Hematopoietic multipotent progenitor cell treated with erythropoietin and hydrocortisone succinate and interleukin-3 and kit ligand, for 6 days (in vitro differentiated cells): ENCODE results near the gene PPP2R3A.
"Not testable (repeated sequence)": the region's sequence is repeated elsewhere in the genome, so short reads cannot be mapped to it uniquely, and the experiment has no call there.

Source experiments
- DNase-seq: peaks from one replicate; pipeline ENCODE4 v3.0.0-alpha.2; 2015

The PPP2R3A gene

DNA sequence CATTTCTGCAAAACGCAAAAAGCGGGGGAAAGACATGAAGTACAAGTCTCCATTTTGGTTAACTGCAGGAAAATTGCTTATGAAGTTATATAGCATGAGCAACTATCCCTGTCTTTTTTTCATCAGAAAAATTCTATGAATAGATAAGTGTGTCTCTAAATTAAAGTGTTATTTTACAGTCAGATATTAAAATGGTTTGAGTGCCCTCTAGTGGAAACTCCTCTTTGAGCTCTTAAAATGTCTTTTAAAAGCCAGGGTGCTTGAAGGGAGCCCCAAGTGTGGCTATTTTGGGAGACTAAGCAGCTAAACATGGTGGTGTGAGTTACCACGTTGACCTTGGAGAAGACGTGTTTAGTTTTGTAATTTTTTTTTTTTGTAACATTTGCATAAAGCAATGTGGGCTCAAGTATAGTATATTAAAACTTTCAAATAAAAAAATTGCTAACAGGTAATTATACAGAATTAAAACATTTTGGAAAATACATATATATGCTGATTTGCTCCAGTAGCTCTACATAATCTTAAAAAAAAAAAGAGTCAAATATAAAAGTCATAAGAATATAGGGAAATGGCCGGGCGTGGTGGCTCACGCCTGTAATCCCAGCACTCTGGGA lies 77.2 kb downstream of the PPP2R3A start:
- peak; percentile 85 for DNase-seq

GRCh38 chr3:136044980-136045745 lies 79.6 kb downstream of the PPP2R3A start:
- DNase-seq = no peak

- no peak for DNase-seq
Observed at GRCh38 chr3:136048068-136048467, 82.5 kb downstream of the PPP2R3A start.

- DNase-seq = no peak
Observed at GRCh38 chr3:136050250-136050649, 84.7 kb downstream of the PPP2R3A start.

DNA sequence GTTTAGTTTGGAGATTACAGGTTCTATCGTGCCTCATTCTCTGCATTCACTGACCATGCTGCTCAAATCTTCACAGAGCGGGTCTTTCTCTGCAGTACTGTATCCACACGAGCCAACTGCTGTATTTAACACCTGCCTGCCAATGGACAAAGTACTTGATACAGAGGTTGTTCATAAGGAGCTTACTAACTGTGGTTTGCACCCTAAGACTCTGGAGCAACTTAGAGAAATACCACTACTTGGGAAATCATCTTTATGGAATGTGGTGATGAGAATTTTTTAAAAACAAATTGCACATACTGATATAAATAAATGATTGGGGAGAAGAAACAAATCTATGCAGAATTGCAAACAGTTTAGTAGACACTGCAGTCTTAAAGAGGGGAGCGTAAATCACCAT lies 90.0 kb downstream of the PPP2R3A start:
- DNase-seq = no peak

- no peak for DNase-seq
Observed at GRCh38 chr3:136067211-136067610, 101.7 kb downstream of the PPP2R3A start.

GRCh38 chr3:136068708-136069107 lies 103.2 kb downstream of the PPP2R3A start:
- no peak for DNase-seq

- no peak for DNase-seq
Observed at GRCh38 chr3:136069933-136070332, 104.4 kb downstream of the PPP2R3A start.

- DNase-seq = no peak
Observed at GRCh38 chr3:136070334-136070733, 104.8 kb downstream of the PPP2R3A start.

DNA sequence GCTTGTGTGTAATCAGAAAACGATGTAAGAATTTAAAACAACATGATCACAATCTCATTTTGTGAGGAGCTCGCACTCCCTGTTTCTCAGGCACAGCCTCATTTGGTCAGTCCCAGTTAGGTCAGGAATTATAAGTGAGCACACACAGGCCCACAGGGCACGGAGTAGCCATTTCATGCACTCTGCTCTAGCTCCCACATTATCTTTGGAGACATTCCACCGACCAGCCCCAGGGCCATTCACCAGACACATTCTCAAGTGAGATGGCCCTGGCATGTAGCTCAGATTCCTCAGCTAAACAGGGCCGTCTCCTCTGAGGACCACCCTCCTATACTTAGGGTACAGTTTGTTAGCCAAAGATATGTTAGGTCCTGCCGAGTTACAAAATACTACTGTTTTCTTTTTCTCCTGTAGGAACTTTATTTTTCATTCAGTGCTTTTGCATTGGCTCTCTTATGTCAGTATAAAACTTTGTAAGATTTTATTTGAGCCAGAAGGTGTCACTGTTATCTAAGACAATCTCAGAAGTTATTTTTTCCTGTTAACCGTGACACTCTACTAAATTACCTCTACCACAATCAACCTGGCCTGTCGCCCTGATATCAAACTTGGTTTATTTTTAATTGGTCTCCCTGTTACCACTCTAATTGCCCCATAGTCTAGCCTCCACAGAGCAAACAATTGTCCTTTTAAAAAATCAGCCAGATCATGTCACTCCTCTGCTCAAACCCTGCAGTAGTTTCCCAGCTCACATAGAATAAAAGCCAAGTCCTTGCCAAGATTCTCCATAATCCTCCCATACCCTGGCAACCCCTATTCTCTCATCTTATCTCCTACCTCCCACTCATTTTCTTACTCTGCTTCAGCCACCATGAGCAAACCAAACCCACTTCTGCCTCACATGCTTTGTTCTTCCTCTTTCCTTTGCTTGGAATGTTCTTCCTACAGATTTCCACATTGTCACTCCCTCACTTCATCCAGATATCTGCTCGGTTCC lies 105.7 kb downstream of the PPP2R3A start:
- DNase-seq = peak; percentile 29

DNA sequence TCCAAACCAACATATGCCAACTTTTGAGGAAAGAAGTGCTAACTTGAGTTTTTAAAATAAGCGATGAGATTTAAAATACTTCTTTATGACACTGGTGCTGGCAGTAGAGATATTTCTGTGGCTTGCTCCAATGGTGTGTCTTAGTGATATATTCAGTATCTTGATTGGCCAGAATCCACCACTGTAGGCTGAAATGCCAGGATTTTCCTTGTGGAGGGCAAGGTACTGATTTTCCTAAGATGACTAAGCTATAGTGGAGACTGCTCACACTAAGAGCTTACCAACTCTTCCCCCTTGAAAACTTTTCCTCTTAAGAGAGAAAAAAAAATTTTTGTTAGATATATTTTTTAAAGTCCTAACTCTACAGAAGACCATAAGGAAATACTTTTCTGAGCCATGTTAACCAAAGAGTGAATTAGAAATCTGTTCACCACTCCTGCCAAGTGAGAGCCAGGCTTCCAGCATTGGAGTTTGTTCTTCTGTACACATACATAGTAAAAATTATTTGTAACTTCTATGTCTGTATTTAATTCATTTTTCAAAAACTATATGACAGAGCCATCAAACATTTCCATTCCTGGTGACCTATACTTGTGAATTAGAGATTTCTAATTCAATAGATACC lies 109.1 kb downstream of the PPP2R3A start:
- no peak for DNase-seq

DNA sequence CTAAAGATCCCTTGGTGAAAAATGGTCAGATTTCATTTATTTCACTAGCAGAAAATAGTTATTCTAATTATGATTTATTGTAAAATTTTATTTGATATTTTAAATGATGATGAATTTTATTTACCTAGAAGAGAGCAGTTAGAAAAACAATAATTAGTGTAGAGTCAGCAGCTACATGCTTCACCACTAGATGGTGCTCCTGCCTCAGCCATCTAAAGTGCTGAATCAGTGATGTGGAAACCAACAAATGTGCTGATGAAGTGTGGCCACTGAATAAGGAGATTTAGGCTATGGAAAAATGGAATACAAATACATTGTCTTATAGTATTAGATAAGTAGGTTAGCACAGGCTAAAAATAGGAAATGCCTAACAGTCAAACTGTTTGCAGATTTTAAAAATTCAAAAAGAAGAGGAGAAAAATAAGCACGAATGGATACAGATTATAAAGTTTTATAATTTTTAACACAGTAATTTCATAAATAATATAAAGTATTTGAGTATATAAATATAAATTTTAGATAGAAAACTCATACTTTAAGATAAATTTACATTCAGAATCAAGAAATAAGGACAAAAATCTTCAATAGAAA lies 109.8 kb downstream of the PPP2R3A start:
- peak; percentile 91 for DNase-seq

- no peak for DNase-seq
Observed at GRCh38 chr3:136075811-136076210, 110.3 kb downstream of the PPP2R3A start.

GRCh38 chr3:136078421-136079364 lies 113.2 kb downstream of the PPP2R3A start:
- peak; percentile 83 for DNase-seq

GRCh38 chr3:136083641-136084382 lies 118.3 kb downstream of the PPP2R3A start:
- DNase-seq = not testable (repeated sequence)

GRCh38 chr3:136085067-136085466 lies 119.5 kb downstream of the PPP2R3A start:
- DNase-seq = not testable (repeated sequence)

GRCh38 chr3:136093771-136094170 lies 128.2 kb downstream of the PPP2R3A start:
- no peak for DNase-seq

DNA sequence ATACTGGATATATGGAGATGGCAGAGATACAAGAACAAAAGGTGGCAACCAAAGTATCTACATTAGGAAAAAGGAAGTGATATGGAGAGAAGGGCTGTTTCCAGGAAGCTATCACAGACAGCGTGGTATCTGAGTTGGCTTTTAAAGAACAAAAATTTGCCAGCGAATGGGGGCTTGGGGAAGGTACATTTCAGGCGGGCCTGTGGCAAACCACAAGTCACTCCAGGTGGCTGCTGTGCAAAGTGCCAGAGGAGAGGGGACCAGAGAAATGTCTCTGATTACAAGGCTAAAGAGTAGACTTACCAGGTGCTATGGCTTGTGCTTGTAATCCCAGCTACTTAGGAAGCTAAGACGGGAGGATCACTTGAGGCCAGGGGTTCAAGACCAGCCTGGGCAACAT lies 139.5 kb downstream of the PPP2R3A start:
- DNase-seq = peak; percentile 10

- no peak for DNase-seq
Observed at GRCh38 chr3:136106101-136106500, 140.6 kb downstream of the PPP2R3A start.

GRCh38 chr3:136109499-136109898 lies 144.0 kb downstream of the PPP2R3A start:
- no peak for DNase-seq
